ENCODE measurements around the gene METTL13. TPM values are rescaled to one million over a fixed set of nuclear protein-coding genes. Genes with fewer than 3 reads are reported as not detected.

Gene METTL13
- total RNA-seq, 1 experiment from 2014 or later = 115 TPM

DNA sequence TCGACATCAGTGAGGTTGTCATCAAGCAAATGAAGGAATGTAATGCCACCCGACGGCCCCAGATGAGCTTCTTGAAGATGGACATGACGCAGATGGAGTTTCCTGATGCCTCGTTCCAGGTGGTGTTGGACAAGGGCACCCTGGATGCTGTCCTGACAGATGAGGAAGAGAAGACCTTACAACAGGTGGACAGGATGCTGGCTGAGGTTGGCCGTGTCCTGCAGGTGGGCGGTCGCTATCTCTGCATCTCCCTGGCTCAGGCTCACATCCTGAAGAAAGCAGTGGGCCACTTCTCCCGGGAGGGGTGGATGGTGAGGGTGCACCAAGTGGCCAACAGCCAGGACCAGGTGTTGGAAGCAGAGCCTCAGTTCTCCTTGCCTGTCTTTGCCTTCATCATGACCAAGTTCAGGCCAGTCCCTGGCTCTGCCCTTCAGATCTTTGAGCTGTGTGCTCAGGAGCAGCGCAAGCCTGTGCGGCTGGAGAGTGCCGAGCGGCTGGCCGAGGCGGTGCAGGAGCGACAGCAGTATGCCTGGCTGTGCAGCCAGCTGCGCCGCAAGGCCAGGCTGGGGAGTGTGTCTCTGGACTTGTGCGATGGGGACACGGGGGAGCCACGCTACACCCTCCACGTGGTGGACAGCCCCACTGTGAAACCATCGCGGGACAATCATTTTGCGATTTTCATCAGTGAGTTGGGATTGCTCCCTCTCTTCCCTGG, 2.5 kb downstream of the METTL13 start:
- Histone ChIP-seq H3K9me2 (replicated peaks; ENCODE audit: low read length) (no peaks in the 10 kb centered on the region), H3K36me3 (ENCODE audit: low read depth, low read length) (peaks cover 60% of the 10 kb centered on the region), H3K27ac (ENCODE audit: low read length) (no peak overlapping the region), H3K27me3 (ENCODE audit: low read length) (no peaks in the 10 kb centered on the region), H3K4me2 (ENCODE audit: low read length) (peak overlapping the region; percentile 90), H3K4me1 (ENCODE audit: insufficient read depth, low read length) (peaks cover 39% of the 10 kb centered on the region), H3K9me3 (ENCODE audit: low read length) (no peaks in the 10 kb centered on the region), H3F3A (ENCODE audit: low read length, unreplicated experiment) (peaks cover 7% of the 10 kb centered on the region), H2AFZ (ENCODE audit: low read length) (no peak overlapping the region), H3K9ac (ENCODE audit: low read length) (no peak overlapping the region), H3K4me3 (ENCODE audit: low read length) (0 out of 2 replicates have a peak overlapping the region, but pooled peaks have one; percentile 75), H4K20me1 (ENCODE audit: low read length) (no peaks in the 10 kb centered on the region), H3K79me2 (ENCODE audit: low read length) (peaks cover 71% of the 10 kb centered on the region)
- ChIA-PET POLR2A (ENCODE audit: unreplicated experiment) (no interaction called here), CTCF (interaction anchor here (0.5 to 1.4 kb wide), 2 partner anchors 34 to 139 kb away, joined by 3 to 5 read pairs; no protein-coding TSS in a partner anchor)
- no TSS peak for BruUV-seq (replicated peaks)
- intact Hi-C loops (cut with micrococcal nuclease) = loop anchor here (5.0 kb wide), 2 partner anchors 297 to 352 kb away; partner anchors contain the start of gene PRRC2C
- ATAC-seq = no peak
- no peak for DNase-seq
- TF ChIP-seq, protein P1, sequence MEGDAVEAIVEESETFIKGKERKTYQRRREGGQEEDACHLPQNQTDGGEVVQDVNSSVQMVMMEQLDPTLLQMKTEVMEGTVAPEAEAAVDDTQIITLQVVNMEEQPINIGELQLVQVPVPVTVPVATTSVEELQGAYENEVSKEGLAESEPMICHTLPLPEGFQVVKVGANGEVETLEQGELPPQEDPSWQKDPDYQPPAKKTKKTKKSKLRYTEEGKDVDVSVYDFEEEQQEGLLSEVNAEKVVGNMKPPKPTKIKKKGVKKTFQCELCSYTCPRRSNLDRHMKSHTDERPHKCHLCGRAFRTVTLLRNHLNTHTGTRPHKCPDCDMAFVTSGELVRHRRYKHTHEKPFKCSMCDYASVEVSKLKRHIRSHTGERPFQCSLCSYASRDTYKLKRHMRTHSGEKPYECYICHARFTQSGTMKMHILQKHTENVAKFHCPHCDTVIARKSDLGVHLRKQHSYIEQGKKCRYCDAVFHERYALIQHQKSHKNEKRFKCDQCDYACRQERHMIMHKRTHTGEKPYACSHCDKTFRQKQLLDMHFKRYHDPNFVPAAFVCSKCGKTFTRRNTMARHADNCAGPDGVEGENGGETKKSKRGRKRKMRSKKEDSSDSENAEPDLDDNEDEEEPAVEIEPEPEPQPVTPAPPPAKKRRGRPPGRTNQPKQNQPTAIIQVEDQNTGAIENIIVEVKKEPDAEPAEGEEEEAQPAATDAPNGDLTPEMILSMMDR (conservative IDR thresholded peaks at IDR 0.05; ENCODE audit: low read depth, low read length) = no peak
- TF ChIP-seq EZH2 (IDR thresholded peaks at IDR 0.05; ENCODE audit: low read length, unreplicated experiment) (no peak), EZH2phosphoT487 (IDR thresholded peaks at IDR 0.05; ENCODE audit: borderline replicate concordance, low read length) (no peak)

- POLR2A ChIA-PET (ENCODE audit: unreplicated experiment) = interaction anchor here (0.6 kb wide), 1 partner anchor 1253 kb away, joined by 4 read pairs; the partner anchor contains the start of gene GORAB
- intact Hi-C loops (cut with micrococcal nuclease) = loop anchor here (5.0 kb wide), 2 partner anchors 297 to 352 kb away; partner anchors contain the start of gene PRRC2C
- DNase-seq = no peak
Measured at GRCh38 chr1:171784784-171785183, 3.3 kb downstream of the METTL13 start.

More at GRCh38 chr1:171784784-171785183, 3.3 kb downstream of the METTL13 start:
- no peak for TF ChIP-seq EZH2 (IDR thresholded peaks at IDR 0.05; ENCODE audit: low read length, unreplicated experiment)
- no peak for TF ChIP-seq EZH2phosphoT487 (IDR thresholded peaks at IDR 0.05; ENCODE audit: borderline replicate concordance, low read length)
- TF ChIP-seq, protein P1 (conservative IDR thresholded peaks at IDR 0.05; ENCODE audit: low read depth, low read length) = no peak
- Histone ChIP-seq H3K4me3 (ENCODE audit: low read length) (peak overlapping the region; percentile 5; the same call in 1 of the 2 replicates), H3K9me3 (ENCODE audit: low read length) (no peaks in the 10 kb centered on the region), H3K9ac (ENCODE audit: low read length) (no peak overlapping the region), H3K27me3 (ENCODE audit: low read length) (no peaks in the 10 kb centered on the region), H3K79me2 (ENCODE audit: low read length) (peaks cover 77% of the 10 kb centered on the region), H3K4me2 (ENCODE audit: low read length) (peak overlapping the region; percentile 90), H4K20me1 (ENCODE audit: low read length) (no peaks in the 10 kb centered on the region), H3K27ac (ENCODE audit: low read length) (no peak overlapping the region), H2AFZ (ENCODE audit: low read length) (no peak overlapping the region), H3K36me3 (ENCODE audit: low read depth, low read length) (peaks cover 68% of the 10 kb centered on the region), H3K4me1 (ENCODE audit: insufficient read depth, low read length) (peaks cover 39% of the 10 kb centered on the region), H3K9me2 (replicated peaks; ENCODE audit: low read length) (no peaks in the 10 kb centered on the region), H3F3A (ENCODE audit: low read length, unreplicated experiment) (peaks cover 7% of the 10 kb centered on the region)
- BruUV-seq (replicated peaks) = no TSS peak
- CTCF ChIA-PET = interaction anchor here (1.0 to 1.4 kb wide), 2 partner anchors 16 to 140 kb away, joined by 3 read pairs; no protein-coding TSS in a partner anchor
- no peak for ATAC-seq
